HG03108 (cell line): ENCODE data around the gene RAVER1.
"Not testable (repeated sequence)": the region's sequence is repeated elsewhere in the genome, so short reads cannot be mapped to it uniquely, and the experiment has no call there.

Source experiments
- ATAC-seq: cut with Tn5 transposase; IDR thresholded peaks from one replicate; pipeline ENCODE4 v1.9.1; 2021; ENCODE audit warnings: moderate library complexity; ENCODE audit not compliant: unreplicated experiment

RAVER1 gene

DNA sequence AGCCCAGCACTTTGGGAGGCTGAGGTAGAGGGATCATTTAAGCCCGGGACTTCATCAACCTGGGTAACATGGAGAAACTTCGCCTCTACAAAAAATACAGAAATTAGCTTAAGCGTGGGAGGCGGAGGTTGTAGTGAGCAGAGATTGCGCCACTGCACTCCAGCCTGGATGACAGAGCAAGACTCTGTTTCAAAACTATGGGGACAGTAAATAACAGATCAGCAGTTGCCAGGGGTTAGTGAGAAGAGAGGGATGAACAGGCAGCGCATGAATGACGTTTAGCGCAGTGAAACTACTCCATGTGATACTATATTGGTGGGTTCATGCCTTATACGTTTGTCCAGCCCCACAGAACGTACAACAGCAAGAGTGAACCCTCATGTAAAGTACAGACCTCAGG is 13.2 kb upstream of the RAVER1 start:
- ATAC-seq: no peak

DNA sequence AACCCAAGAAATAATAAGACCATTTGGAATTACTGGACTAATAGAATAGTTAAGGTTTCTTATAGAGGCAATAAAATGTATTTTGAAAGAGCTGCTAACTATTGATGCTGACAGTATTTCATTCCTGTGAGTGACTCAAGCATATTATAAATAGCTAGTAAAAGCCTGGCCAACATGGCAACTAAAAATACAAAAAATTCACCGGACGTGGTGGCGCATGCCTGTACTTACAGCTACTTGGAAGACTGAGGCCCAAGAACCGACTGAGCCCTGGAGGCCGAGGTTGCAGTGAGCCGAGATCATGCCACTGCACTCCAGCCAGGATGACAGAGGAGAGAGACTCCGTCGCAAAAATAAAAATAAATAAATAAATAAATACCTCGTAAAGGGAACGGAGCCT is 11.5 kb upstream of the RAVER1 start:
- no peak for ATAC-seq

DNA sequence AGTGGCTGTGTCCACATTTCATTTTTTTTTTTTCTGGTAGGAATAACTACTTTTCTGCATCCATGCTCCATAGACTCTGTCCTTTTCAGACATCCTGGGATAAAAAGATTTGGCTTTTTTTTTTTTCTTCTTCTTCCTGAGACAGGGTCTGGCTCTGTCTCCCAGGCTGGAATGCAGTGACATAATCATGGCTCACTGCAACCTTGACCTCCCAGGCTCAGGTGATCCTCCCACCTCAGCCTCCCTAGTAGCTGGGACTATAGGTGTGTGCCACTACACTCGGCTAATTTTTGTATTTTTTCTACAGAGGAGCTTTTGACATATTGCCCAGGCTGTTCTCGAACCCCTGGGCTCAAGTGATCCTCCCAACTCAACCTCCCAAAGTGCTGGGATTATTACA is 10.2 kb upstream of the RAVER1 start:
- ATAC-seq: no peak

DNA sequence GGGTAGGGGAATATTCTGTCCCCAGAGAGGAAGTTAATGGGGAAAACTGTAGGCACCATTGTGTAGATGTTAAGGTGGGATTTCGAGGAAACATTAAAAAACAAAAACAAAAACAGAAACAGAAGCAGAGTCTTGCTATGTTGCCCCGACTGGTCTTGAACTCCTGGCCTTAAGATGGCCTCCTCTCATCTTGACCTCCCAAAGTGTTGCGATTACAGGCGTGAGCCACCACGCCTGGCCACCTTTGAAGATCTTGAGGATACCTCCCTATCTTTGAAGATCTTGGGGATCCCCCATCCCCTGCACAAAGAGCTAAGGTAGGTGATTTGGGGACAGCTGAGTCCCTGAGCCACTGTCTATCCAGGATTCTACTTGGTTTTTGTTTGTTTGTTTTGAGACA is 6.6 kb upstream of the RAVER1 start:
- no peak for ATAC-seq

DNA sequence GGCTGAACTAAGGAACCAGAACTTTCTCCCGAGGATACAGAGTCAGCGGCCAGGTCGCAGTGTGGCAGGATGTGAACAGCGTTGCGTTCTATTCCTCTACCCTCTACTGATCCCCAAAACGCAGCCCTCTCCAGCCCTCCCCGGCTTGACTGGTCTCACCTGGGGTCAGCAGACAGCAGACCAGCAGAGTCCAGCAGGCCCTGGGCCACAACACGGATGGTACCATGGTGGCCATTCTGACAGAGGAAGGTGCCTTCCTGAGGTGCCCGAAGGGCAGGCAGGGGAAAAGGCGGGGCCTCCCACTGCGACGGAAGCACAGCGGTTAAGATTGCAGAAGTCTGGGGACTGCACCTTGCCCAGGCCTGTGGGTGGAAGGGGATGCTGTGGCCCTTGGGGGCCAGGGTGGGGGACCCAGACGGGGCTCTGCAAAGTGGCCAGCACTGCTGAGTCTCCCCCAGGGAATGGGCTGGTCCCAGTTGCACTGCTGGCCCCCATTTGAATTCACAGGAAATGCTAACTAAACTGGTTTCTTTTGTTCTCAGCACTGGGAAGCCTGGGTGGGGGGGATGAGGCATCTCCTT is 6.1 kb upstream of the RAVER1 start, which contains the start of gene ICAM3:
Gene ICAM3 (minus strand): TSS at position 245 of the 581 bp plus-strand sequence. CDS start 10 bp downstream, at position 235.
- ATAC-seq: peak; percentile 86

DNA sequence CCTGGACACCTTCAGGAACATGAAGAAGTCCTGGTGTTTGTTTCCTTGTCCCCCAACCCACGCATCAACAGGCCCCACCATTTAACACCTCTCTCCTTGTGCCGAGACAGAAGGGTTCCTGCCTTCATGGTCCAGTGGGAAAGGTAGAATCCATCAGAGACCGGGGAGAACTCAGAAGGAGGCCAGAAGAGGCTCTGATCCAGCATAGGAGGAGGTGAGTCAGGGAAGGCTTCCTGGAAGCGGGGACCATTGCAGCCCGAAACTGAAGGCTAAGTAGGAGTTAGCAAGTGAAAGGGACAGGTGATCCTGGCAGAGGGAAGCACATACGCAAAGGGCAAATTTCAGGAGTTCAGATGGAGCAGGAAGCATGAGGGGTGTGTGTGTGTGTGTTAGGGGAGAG is 5.6 kb upstream of the RAVER1 start:
- ATAC-seq: no peak

DNA sequence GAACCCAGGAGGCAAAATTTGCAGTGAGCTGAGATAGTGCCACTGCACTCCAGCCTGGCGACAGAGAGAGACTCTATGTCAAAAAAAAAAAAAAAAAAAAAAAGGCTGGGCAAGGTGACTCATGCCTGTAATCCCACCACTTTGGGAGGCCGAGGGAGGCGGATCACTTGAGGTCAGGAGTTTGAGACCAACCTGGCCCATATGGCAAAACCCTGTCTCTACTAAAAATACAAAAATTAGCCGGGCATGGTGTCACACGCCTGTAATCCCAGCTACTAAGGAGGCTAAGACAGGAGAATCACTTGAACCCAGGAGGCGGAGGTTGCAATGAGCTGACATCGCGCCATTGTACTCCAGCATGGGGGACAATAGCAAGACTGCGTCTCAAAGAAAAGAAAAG is 3.4 kb upstream of the RAVER1 start:
- not testable (repeated sequence) for ATAC-seq

DNA sequence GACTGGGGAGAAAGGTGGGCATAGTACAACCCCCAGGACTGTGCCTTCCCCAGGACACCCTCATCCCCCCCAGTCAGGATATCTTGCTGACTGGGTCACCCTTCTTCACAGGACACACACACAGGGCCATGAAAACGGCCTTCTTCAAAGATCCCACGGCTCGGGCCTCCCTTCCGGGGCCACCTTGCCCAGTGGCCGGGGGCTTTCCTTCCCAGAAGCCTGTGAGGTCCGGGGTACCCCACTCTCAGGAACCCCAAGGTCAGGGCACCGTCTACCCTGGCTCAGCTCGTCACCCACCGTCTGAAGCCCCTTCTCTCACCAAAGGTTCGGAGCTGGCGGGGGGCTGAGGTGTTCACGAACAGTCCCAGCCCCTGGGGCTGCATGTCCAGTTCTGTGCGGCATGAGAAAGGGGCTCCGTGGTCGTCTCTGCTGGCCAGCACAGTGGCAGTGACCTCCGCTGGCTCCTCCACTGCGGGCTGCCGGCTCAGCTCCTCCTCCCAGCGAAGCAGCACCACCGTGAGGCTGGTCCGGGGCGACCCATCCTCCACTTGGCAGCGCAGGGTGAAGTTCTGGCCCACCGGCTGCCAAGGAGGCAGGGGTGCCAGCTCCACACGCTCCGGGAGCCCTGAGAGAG is 2.1 kb upstream of the RAVER1 start:
- ATAC-seq: no peak

DNA sequence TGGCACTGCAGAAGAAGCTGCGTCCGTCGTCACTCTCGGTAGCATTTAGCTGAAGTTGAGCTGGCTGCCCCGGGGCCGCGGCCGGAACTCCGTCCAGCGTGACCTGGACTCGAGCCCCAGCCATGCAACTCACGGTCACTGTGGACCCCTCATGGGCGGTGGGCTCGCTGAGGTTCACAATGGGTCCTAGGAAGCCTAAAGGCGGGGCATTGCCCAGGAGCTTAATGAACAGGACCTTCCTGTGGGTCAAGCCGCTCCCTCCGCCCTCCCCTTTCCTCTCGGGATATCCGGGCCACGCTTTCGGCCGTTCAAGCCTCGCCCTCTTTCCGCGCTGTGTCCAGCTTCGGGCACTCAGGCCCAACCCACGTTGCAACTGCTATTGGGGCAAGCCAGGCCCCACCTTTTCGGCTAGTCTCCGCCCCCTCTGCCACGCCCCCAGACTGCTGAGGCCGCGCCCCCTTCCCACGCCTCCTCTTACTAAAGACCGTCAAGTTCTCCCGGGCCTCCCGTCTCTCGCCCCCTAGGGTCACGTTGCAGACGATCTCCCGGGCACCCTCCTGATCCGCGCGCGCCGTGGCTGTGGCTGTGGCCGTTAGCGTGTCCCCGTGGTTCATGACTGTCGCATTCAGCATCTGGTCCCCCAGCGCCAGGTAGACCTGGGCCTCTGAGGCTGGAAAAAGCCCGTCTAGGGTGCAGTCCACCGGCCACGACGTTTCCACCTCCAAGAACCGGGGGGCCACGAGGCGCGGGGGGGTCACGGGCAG is 1.4 kb upstream of the RAVER1 start:
- ATAC-seq: no peak

DNA sequence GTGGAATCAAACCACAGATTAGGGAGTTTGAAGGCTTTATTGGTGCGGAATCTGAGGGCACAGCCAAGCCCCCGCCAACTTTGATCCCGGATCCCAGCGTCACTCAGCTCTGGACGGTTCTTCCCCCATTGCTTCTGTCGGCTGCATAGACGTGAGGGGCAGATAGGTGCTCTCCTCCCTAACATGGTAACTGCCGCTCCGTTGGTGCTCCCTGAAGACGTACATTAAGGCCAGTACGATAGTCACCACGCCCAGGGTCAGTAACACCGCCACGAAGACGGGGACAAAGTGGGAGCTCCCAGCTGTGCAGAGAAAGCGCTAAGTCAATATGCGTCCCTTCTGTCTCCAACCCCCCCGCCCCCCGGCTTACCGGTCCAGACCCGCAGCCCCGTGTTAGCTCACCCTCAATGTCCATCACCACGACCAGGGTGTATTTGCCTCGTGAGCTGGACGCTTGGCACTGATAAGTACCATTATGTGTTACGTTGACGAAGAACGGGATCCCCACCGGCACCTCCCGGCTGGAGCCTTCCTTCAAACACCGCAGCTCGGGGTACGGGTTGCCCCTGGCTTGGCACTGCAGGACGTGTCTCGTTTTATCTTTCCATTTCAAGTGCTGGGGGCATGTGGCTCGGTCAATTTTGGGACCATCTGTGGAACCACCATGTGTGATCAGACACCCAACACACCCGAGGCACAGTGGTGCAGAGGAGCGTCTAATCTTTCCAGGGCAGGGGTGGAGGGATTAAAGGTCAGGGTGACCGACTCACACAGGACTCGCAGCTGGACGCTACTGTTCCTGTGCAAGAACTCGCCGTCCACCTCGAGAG is 644 bp upstream of the RAVER1 start:
- no peak for ATAC-seq

DNA sequence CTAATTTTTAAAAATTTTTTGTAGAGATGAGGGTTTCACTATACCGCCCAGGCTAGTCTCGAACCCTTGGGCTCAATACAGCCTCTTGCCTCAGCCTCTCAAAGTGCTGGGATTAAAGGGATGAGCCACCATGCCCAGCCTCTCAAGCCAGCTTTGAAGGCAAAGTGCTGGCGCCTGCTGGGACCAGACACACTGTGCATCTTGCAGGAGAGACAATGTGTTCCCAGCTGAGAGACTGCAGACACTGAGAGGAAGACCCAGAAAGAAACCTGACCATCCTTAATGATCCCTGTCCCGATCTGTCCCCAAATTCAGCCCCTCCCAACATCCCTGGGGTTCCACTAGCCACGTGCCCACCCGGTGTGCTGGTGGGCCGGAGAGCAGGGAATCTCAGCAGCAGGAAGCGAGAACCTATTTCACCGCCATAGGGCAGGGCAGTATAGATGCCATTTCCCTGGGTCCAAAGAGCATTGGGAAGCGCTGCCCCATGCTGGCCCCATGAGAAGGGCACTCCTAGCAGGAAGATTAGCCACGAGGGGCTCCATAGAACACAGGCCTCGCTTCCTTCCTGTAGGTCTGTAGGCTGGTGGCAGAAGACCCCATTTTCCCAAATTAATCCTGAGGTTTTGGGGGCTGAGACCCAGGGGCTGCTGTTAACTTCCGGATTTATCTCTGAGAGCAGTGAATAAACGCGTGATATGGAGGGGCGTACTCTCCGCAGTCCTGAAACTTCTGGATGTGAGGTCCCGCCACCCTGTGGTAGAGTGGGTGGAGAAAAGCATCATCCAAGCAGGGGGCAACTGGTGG is 968 bp downstream of the RAVER1 start:
- no peak for ATAC-seq

DNA sequence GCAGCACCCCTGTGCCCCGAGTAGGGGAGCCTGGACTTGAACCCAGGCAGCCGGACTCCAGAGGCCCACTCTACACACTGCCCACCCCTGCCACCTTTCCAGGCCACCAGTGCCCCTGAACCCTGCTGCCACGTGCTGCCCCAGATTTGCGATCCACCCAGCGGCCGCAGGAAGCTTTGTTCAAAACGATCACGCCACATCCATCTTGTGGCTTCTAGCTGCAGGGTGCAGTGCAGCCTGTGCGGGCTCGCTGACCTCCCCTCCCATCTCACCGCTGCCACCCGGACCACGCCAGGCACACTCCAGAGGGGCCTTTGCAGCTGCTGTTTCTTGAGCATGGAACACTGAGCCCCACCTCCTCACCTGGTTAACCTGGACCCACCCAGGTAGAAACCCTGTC is 3.8 kb downstream of the RAVER1 start:
- ATAC-seq: no peak

DNA sequence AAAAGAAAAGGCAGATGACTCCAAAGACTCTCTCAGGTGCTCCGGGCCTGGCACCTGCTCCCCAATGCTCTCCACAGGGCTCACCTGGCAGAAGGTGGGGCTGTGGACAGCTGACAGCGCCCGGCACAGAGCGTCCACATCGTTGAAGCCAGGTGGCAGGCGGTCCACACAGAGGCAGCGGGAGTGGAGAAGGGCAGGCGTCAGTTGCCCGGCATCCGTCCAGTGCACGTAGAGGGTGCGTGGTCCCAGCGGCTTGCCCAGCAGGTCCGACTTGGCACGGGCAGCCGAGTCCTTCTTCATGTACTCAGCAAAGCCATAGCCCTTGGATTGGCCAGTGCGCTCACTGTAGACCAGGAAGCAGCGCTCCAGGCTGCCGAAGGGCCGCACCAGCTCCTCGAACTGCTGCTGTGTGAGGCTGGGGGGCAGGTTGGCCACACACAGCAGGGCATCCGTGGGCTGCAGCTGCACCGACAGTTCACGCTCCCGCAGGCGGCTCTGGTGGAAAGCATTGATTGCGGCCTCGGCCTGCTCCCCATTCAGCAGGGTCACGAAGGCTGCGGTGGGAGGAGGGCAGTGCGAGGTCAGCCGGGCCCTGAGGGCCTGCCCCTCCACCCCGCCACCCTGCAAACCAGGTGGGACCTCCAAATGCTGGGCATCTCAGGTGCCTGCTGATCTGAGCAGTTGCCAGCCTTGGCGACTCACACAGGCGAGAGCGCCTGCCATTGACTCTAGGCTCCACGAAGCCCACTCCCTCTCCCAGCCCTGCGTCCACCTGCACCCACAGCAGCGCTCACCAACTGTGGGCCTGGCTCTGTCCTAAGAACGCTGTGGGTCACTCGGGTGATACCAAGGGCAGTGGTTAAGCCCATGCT is 4.5 kb downstream of the RAVER1 start:
- ATAC-seq: no peak

DNA sequence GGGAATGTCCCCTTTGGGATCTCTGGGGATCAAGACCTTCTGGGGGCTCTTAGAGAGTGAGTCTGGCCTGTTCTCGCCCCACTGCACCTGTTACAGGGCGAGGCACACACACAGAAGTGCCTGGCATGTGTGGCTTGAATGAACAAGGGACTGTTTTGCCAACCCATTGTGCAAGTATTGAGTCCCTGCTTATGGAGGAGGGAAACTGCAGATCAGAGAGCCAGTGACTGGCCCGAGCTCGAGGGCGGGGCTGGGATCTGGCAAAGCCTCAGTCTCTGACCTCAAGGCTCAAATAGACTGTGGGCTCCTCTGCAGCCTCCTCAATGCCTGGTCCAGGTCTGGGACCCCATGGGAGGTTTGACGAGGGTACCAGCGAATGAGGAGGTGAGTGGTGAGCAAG is 5.5 kb downstream of the RAVER1 start:
- ATAC-seq: no peak

DNA sequence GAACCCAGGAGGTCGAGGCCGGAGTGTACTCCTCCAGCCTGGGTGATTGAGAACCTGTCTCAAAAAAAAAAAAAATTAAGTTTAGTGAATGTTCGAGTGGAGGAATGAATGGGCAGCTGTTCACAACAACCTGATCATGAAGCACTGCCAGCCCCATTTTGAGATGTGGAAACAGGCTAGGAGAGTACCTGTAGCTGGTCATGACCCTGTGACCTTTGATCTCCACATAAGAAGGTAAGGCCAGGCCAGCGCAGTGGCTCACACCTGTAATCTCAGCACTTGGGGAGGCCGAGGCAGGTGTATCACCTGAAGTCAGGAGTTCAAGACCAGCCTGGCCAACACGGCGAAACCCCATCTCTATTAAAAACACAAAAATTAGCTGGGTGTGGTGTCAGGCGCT is 7.6 kb downstream of the RAVER1 start:
- no peak for ATAC-seq

DNA sequence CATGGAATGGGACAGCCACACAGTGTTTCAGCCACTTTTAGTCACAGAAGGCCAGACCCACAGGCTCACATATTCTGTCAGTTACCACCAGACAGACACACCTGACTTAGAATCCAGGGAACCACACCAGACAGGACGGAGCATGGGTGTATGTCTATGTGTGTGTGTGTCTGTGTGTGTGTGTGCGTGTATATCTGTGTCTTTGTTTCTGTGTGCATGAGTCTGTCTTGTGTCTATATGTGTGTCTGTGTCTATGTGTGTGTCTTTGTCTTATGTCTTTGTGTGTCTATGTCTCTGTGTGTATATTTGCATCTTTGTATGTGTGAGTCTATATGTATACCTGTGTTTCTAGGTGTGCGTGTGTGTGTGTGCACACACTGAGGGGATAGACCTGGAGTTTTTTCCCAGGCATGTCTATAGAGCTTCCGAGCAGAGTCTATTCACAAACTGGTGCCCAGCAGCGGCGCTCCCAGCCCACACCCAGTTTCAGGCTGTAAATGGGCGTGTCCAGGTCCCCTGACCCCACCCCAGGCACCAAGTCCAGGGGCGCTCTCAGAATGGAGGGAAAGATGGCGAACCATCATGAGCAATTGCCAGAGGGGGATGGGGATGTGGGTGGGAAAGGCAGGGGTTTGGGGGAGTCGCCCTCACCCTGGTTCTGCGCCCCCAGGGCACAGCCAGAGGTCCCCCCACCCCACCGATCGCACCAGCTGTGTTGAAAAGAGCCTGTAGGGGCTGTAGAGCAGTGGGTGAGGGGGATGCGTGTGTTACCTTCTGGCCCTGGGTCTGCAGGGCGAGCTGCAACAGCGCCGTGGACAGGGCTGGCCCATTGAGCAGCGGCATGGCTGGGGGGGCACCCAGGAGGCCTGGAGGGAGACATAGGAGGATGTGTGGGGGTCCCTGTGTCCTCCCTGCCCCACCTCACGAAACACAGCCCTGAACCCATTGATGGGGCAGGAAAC is 11.2 kb downstream of the RAVER1 start:
- ATAC-seq: no peak

DNA sequence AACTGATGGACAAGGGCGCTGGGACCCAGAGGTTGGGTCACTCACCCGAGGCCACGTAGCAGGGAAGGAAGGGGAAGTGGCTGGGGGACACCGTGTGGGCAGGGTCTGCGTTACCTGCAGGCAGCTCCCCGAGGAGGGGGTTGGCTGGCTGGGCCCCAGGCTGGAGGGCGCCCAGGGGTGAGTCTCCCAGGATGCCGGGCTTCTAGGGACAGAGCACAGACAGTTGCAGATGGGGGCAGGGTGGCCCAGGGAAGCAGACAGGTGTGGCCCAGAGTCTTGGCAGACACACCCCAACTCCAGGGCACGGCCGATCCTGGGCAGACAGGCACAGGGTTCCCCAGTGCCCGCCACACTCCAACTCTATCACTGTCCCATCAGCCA is 11.9 kb downstream of the RAVER1 start:
- ATAC-seq: no peak

DNA sequence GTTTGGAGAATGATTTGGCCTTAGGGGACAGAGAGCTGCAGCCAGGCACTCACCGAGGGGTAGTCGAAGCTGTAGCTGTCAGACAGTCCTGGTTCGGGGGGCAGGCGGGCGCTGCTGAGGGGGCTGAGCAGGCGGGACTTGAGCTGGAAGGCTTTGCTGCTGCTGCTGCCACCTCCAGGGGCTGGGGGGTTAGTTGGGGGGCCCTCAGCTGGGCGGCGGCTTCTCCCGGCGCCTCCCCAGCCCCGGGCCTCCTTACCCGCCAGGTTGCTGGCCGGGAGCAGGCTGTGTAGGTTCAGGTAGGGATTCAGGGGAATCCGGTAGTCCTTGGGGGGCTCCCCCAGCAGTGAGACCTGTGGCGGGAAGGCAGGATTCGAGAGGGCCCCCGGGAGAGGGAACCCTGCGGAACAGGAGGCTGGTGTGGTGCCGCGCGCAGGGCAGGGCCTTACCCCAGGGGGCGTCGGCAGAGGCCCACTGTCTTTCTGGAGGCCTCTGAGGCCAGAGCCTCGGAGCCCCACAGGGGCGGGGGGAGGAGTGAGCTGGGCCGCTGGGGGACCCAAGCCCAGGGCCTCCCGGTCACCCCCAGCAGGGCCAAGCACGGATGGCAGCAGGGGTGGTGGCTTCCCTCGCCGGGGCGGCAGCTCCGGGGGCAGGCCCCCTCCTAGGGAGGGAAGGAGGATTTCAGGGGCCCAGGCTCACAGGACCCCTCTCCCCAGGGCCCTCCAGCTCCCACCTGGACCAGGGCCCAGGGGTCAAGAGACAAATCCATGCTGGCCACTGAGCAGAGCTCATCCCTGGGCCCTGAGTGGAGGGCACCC is 12.5 kb downstream of the RAVER1 start:
- ATAC-seq: no peak
